Right atrium auricular region (tissue), 2 donors: ENCODE measurements around the gene HECTD3. TPM values are rescaled to one million over a fixed set of nuclear protein-coding genes. Genes with fewer than 3 reads are reported as not detected.
"Not testable (repeated sequence)": the region's sequence is repeated elsewhere in the genome, so short reads cannot be mapped to it uniquely, and the experiment has no call there.

ENCODE experiments used
- DNase-seq: peaks from one replicate; pipeline ENCODE4 v3.0.0-alpha.2; 2019; ENCODE audit warnings: low spot score
- H3K27ac ChIP-seq, 2 donors: fragments of 200-600 bp; sonication (generic); 1 replicate in 1 of 2; 2 replicates in 1 of 2; pipeline ENCODE4 v1.5.1; 2016 to 2019
- H3K27me3 ChIP-seq, 2 donors: fragments of 200-600 bp; sonication (generic); one replicate each; pipeline versions ENCODE4 v1.5.1 to v1.6.0; 2017 to 2019
- H3K36me3 ChIP-seq: fragments of 200-600 bp; sonication (generic); one replicate; pipeline ENCODE4 v1.5.1; 2016
- H3K4me1 ChIP-seq, 2 donors: fragments of 200-600 bp; sonication (generic); one replicate each; pipeline versions ENCODE4 v1.5.1 to v1.6.0; 2017 to 2019
- H3K4me3 ChIP-seq, 2 donors: fragments of 200-600 bp; sonication (generic); 1 replicate in 1 of 2; 2 replicates in 1 of 2; pipeline ENCODE4 v1.5.1; 2017 to 2019; ENCODE audit warnings: mild to moderate bottlenecking in 1 of 2, moderate library complexity in 1 of 2
- H3K9me3 ChIP-seq, 2 donors: fragments of 200-600 bp; sonication (generic); one replicate each; pipeline ENCODE4 v1.5.1; 2019
- total RNA-seq, 2 donors: library from RNA; depleted of rRNA; stranded (reverse); fragments of >200 nt; gene quantifications; one replicate each; pipeline ENCODE4 v1.1.0, GENCODE V29; 2016
- TF ChIP-seq, protein P1 (sequence below), 2 donors: fragments of 200-600 bp; sonication (generic); IDR thresholded peaks; one replicate each; pipeline ENCODE4 v1.5.1; 2019; ENCODE audit warnings: antibody characterized with exemption in 2 of 2

The HECTD3 gene
- total RNA-seq, 2 donors from 2014 or later = 13.0 to 15.6 TPM

DNA sequence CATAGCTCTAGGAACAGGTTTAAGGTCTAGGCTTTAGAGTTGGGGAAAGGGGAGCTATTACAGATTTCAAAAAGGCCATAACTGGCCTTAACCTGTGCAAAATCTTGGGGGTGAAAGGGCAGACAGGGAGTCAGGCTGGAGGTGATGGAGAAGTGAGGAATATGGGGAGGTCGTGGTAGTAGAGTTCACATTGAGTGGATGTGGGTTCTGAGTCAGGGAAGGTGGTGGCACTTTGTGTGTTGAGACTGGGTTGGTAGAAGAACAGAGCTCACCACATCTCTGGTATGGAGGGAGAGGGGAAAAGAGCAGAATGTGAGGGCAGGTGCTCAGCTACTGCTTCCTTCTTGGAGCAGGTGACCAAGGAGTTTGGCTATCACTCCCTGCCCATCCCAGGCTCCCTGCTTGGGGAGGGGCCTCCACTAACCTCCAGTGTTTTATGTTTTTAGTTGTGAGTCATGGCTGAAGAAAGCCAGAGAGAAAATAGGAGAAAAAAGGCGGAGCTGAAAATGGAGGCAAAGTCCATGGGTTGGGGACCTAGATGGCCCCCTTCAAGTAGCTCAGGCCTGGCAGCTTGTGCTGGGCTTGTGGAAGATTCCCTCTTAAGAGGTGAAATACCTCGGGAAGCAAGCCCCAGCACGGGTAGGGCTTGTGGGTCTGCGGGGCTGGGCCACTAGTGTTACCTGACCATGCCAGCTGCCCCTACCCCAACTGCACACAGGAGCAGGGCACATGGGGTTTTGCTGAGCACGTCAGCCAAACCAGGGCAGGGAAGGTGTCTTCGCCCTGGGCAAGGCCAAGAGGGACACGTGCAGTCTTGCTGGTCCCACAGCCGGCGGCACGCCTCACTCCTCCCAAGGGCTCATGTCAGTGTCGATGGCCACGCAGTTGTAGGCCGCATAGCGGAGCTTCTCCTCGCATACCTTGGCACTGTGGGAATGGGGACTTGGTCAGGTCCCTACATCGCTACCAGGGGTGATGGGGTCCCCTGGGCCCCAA, 8.2 kb downstream of the HECTD3 start:
- Histone ChIP-seq H3K27me3 (no peaks in the 10 kb centered on the region), H3K4me3 (no peak overlapping the region), H3K27ac (no peak overlapping the region), H3K36me3 (peaks cover 61% of the 10 kb centered on the region), H3K4me1 (no peaks in the 10 kb centered on the region), H3K9me3 (no peaks in the 10 kb centered on the region)
- TF ChIP-seq, protein P1, sequence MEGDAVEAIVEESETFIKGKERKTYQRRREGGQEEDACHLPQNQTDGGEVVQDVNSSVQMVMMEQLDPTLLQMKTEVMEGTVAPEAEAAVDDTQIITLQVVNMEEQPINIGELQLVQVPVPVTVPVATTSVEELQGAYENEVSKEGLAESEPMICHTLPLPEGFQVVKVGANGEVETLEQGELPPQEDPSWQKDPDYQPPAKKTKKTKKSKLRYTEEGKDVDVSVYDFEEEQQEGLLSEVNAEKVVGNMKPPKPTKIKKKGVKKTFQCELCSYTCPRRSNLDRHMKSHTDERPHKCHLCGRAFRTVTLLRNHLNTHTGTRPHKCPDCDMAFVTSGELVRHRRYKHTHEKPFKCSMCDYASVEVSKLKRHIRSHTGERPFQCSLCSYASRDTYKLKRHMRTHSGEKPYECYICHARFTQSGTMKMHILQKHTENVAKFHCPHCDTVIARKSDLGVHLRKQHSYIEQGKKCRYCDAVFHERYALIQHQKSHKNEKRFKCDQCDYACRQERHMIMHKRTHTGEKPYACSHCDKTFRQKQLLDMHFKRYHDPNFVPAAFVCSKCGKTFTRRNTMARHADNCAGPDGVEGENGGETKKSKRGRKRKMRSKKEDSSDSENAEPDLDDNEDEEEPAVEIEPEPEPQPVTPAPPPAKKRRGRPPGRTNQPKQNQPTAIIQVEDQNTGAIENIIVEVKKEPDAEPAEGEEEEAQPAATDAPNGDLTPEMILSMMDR (IDR thresholded peaks at IDR 0.05) = no peak
- DNase-seq = no peak

DNA sequence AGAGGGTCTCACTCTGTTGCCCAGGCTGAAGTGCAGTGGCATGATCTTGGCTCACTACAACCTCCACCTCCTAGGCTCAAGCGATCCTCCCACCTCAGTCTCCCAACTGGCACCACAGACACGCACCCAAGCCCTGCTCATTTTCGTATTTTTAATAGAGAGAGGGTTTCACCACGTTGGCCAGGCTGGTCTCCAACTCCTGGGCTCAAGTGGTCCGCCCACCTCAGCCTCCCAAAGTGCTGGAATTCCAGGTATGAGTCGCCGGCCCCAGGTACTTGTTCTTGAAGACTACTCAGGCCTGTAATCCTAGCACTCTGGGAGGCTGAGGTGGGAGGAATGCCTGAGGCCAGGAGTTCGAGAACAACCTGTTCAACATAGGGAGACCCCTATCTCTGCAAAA, 9.5 kb downstream of the HECTD3 start:
- not testable (repeated sequence) for H3K27ac ChIP-seq, H3K9me3 ChIP-seq, H3K4me1 ChIP-seq, H3K4me3 ChIP-seq, DNase-seq, H3K27me3 ChIP-seq
- peaks cover 48% of the 10 kb centered on the region for H3K36me3 ChIP-seq

DNA sequence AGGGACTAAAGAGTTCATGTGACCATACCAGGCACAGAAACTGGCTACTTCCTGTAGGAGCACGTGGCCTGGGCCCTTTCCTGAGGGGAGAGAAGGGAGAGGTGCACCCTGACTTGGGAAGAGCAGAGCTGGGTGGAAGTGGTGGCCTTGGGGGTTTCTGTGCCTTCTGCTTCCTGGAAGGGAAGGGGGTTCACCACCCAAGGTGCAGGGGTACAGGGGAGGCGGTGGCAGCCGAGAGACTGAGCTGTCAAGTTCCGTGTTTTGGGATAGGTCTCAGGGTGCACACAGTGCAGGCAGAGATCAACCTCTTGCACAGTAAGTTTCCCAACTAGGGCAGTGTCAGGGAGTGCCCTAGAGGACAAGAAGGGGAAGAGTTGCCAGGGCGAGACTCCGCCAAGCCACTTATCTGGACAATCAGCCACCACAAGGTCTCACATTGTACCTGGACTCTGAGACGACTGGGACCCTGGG, 10.1 kb downstream of the HECTD3 start:
- Histone ChIP-seq H3K36me3 (peaks cover 42% of the 10 kb centered on the region), H3K9me3 (no peaks in the 10 kb centered on the region), H3K4me3 (no peak overlapping the region), H3K4me1 (no peaks in the 10 kb centered on the region), H3K27ac (no peak overlapping the region), H3K27me3 (no peaks in the 10 kb centered on the region)
- TF ChIP-seq, protein P1 (IDR thresholded peaks at IDR 0.05) = no peak
- DNase-seq = no peak

DNA sequence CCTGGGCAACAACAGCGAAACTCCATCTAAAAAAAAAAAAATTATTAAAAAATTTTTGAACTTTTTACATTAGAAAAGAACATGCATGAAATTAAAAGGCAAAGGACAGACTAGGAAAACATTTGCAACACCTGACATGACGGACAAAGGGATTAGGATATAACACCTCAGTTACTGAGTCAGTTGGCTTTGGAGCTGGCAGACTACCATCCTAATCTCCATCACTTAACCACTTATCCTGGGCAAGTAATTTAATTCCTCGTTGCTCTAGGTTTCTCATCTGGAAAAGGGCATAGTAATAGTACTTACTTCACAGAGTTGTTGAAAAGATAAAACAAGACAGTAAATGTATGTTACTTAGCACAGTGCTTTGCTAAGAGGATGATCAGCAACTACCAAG, 11.9 kb downstream of the HECTD3 start:
- H3K4me3 ChIP-seq = no peak overlapping the region
- peaks cover 24% of the 10 kb centered on the region for H3K36me3 ChIP-seq
- H3K27ac ChIP-seq = no peak overlapping the region
- no peaks in the 10 kb centered on the region for H3K4me1 ChIP-seq
- no peaks in the 10 kb centered on the region for H3K9me3 ChIP-seq
- DNase-seq = no peak
- TF ChIP-seq, protein P1 (IDR thresholded peaks at IDR 0.05) = no peak
- H3K27me3 ChIP-seq = no peaks in the 10 kb centered on the region

DNA sequence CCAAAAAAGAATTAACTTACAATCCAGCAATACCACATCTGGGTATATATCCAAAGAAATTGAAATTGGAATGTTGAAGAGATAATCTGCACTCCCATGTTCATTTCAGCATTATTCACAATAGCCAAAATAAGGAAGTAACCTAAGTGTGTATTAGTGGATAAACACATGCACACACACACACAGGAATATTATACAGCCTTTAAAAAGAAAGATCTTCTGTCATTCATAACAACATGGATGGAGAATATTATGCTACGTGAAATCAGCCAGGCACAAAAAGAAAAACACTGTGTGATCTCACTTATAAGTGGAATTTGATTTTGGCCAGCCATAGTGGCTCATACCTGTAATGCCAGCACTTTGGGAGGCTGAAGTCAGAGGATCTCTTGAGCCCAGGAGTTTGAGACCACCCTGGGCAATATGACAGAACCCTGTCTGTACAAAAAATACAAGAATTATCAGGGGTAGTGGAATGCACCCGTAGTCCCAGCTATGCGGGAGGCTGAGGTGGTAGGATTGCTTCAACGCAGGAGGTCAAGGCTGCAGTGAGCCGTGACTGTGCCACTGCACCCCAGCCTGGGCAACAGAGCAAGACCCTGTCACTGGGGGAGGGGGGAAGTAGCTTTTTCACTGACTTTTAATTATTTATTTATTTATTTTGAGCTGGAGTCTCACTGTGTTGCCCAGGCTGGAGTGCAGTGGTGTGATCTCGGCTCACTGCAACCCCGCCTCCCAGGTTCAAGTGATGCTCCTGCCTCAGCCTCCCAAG, 15.5 kb downstream of the HECTD3 start:
- no peak overlapping the region for H3K27ac ChIP-seq
- no peak for DNase-seq
- no peaks in the 10 kb centered on the region for H3K36me3 ChIP-seq
- TF ChIP-seq, protein P1 (IDR thresholded peaks at IDR 0.05) = no peak
- no peak overlapping the region for H3K4me3 ChIP-seq
- H3K9me3 ChIP-seq = no peaks in the 10 kb centered on the region
- no peaks in the 10 kb centered on the region for H3K4me1 ChIP-seq
- no peaks in the 10 kb centered on the region for H3K27me3 ChIP-seq

DNA sequence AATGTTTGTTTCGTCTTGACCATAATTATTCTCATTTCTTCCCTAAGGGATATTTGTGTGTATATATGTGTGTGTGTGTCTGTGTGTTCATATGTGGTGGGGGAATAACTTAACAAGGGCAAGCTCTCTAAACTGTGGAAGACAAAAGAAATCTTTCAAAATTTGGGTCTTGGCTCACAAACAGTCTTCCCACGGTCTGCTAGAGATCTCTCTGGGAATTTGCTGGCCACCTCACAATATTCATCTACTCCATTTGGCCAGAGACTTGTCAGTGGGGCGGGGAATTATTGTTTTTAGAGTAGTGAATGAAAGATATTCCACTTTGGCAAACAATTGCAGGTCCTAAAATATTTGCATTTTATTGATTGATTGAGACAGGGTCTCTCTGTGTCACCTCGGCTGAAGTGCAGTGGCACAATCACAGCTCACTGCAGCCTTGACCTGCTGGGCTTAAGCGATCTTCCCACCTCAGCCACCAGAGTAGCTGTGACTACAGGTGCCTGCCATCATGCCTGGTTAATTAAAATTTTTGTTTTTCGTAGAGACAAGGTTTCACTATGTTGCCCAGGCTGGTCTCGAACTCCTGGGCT, 16.7 kb downstream of the HECTD3 start:
- Histone ChIP-seq H3K9me3 (no peaks in the 10 kb centered on the region), H3K27ac (no peak overlapping the region), H3K4me1 (no peaks in the 10 kb centered on the region), H3K27me3 (no peaks in the 10 kb centered on the region), H3K4me3 (no peak overlapping the region), H3K36me3 (no peaks in the 10 kb centered on the region)
- DNase-seq = no peak
- TF ChIP-seq, protein P1 (IDR thresholded peaks at IDR 0.05) = no peak
